OCI-LY7 (cell line): Measurements from ENCODE around the gene P3H2.

Experiments
- CTCF ChIP-seq: fragments of 200-600 bp; sonication (generic); conservative IDR thresholded peaks from 2 replicates; pipeline ENCODE4 v1.5.1; 2014; ENCODE audit warnings: mild to moderate bottlenecking, antibody characterized with exemption, low read length, moderate library complexity, mixed read lengths
- EZH2phosphoT487 ChIP-seq: fragments of 200-600 bp; sonication (generic); IDR thresholded peaks from 2 replicates; pipeline ENCODE4 v1.6.1; 2018; ENCODE audit warnings: low read depth, borderline replicate concordance, mild to moderate bottlenecking, mixed run types, antibody characterized with exemption, low read length, moderate library complexity, mixed read lengths

DNA sequence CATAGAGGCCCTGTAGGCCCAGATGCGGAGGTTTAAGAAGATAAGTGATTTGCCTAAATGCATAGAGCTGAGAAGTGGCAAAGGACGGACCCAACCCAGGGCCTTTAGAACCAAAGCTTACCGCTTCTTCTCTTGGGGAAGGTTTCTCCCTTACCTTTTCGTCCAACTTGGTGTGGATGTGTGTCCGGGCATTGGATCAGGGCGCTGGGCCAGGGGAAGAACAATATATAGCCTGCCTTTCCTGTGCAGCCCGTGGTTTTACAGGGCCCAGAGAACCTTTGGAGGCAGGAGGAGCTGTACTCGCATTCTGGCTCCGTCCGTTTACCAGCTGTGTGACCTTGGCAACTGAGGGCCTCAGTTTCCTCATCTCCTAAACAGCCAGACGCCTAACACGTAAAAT is 686 bp upstream of the P3H2 start:
- TF ChIP-seq EZH2phosphoT487: no peak
- no peak for TF ChIP-seq CTCF
